IMR-90 (cell line): ENCODE results near the gene MFGE8. TPM values are rescaled to one million over a fixed set of nuclear protein-coding genes. Genes with fewer than 3 reads are reported as not detected.
"Not testable (repeated sequence)": the region's sequence is repeated elsewhere in the genome, so short reads cannot be mapped to it uniquely, and the experiment has no call there.

Source experiments
- ATAC-seq: fragments of 200-7000 bp; cut with Tn5 transposase; 2 replicates; pipeline ENCODE4 v1.9.1; 2020; ENCODE audit warnings: low read depth, mild to moderate bottlenecking, moderate library complexity
- BruUV-seq: library from RNA; stranded (reverse); fragments of 400-500 nt; replicated peaks from 2 replicates; lab custom pipeline; 2021; lab: Mats Ljungman, UMichigan
- CTCF ChIA-PET: fragments of 300-600 bp; formaldehyde crosslinking; extraction: SDS; loops from one replicate; lab custom pipeline; 2021; ENCODE audit warnings: antibody characterized with exemption; lab: Yijun Ruan, JAX
- POLR2A ChIA-PET: fragments of 300-600 bp; sonication (Branson Sonifier 250); formaldehyde crosslinking; loops from one replicate; lab custom pipeline; 2022; ENCODE audit warnings: antibody characterized with exemption; ENCODE audit not compliant: unreplicated experiment; lab: Charles Lee
- DNase-seq: peaks from one replicate; pipeline ENCODE4 v3.0.0; 2013
- H2AFZ ChIP-seq: replicated peaks from 2 replicates; pipeline ENCODE3; 2013; ENCODE audit warnings: low read length, mild to moderate bottlenecking; ENCODE audit not compliant: poor library complexity
- H2AK5ac ChIP-seq: 2 replicates; pipeline ENCODE4 v1.6.1; 2013; ENCODE audit warnings: low read depth, low read length, inconsistent platforms
- H2AK9ac ChIP-seq: replicated peaks from 2 replicates; pipeline ENCODE3; 2013; ENCODE audit warnings: mild to moderate bottlenecking, low read depth, low read length, moderate library complexity; ENCODE audit not compliant: poor library complexity
- H2BK120ac ChIP-seq: 2 replicates; pipeline ENCODE4 v1.6.1; 2013; ENCODE audit warnings: low read depth, low read length, inconsistent platforms
- H2BK15ac ChIP-seq: 3 replicates; pipeline ENCODE4 v1.6.1; 2013; ENCODE audit warnings: low read depth, low read length, inconsistent platforms
- H2BK20ac ChIP-seq: 2 replicates; pipeline ENCODE4 v1.6.1; 2013; ENCODE audit warnings: low read depth, mild to moderate bottlenecking, inconsistent platforms, low read length, moderate library complexity
- H2BK5ac ChIP-seq: 2 replicates; pipeline ENCODE4 v1.6.1; 2013; ENCODE audit warnings: mild to moderate bottlenecking, low read depth, low read length, inconsistent platforms; ENCODE audit not compliant: poor library complexity, severe bottlenecking
- H3K14ac ChIP-seq: replicated peaks from 2 replicates; pipeline ENCODE4 v1.6.1; 2013; ENCODE audit warnings: low read depth, low read length, inconsistent platforms
- H3K18ac ChIP-seq: 2 replicates; pipeline ENCODE4 v1.6.1; 2013; ENCODE audit warnings: low read depth, low read length, control low read depth
- H3K23ac ChIP-seq: 2 replicates; pipeline ENCODE4 v1.6.1; 2013; ENCODE audit warnings: low read depth, low read length, inconsistent platforms
- H3K27ac ChIP-seq: 2 replicates; pipeline ENCODE4 v1.5.1; 2013; ENCODE audit warnings: mild to moderate bottlenecking, control low read depth, low read length; ENCODE audit not compliant: insufficient read depth
- H3K27me3 ChIP-seq: 2 replicates; pipeline ENCODE4 v1.6.1; 2013; ENCODE audit warnings: low read length; ENCODE audit not compliant: control insufficient read depth, insufficient read depth
- H3K36me3 ChIP-seq: 2 replicates; pipeline ENCODE4 v1.6.1; 2013; ENCODE audit warnings: low read length, mixed read lengths; ENCODE audit not compliant: control insufficient read depth, insufficient read depth
- H3K4ac ChIP-seq: 2 replicates; pipeline ENCODE4 v1.6.1; 2013; ENCODE audit warnings: low read depth, low read length, inconsistent platforms
- H3K4me1 ChIP-seq: 2 replicates; pipeline ENCODE4 v1.6.1; 2013; ENCODE audit warnings: low read length, mixed read lengths; ENCODE audit not compliant: control insufficient read depth, insufficient read depth
- H3K4me2 ChIP-seq: 2 replicates; pipeline ENCODE4 v1.6.1; 2013; ENCODE audit warnings: low read depth, mild to moderate bottlenecking, control low read depth, low read length, moderate library complexity
- H3K4me3 ChIP-seq: 2 replicates; pipeline ENCODE4 v1.5.1; 2013; ENCODE audit warnings: low read depth, mild to moderate bottlenecking, control low read depth, low read length, moderate library complexity; ENCODE audit not compliant: insufficient read depth
- H3K56ac ChIP-seq: 2 replicates; pipeline ENCODE4 v1.6.1; 2013; ENCODE audit warnings: low read length, inconsistent platforms; ENCODE audit not compliant: insufficient read depth; ENCODE audit errors: extremely low read depth
- H3K79me1 ChIP-seq, 2 experiments: 2 replicates each; pipeline ENCODE4 v1.6.1; 2013; ENCODE audit warnings: low read length in 2 of 2, inconsistent platforms in 1 of 2, low read depth in 1 of 2
- H3K9ac ChIP-seq: 2 replicates; pipeline ENCODE4 v1.6.1; 2013; ENCODE audit warnings: low read depth, low read length, control low read depth
- H3K9me1 ChIP-seq: 2 replicates; pipeline ENCODE4 v1.6.1; 2013; ENCODE audit warnings: low read length, inconsistent platforms; ENCODE audit not compliant: insufficient read depth
- H3K9me3 ChIP-seq: 2 replicates; pipeline ENCODE4 v1.6.1; 2013; ENCODE audit warnings: low read length; ENCODE audit not compliant: control insufficient read depth, insufficient read depth
- H4K20me1 ChIP-seq: 2 replicates; pipeline ENCODE4 v1.6.1; 2013; ENCODE audit warnings: low read length, inconsistent platforms; ENCODE audit not compliant: insufficient read depth
- H4K5ac ChIP-seq: 2 replicates; pipeline ENCODE4 v1.6.1; 2013; ENCODE audit warnings: mild to moderate bottlenecking, low read depth, low read length, control low read depth
- H4K8ac ChIP-seq, 2 experiments: 2 replicates each; pipeline ENCODE4 v1.6.1; 2013; ENCODE audit warnings: low read depth in 2 of 2, low read length in 2 of 2, control low read depth in 1 of 2, inconsistent platforms in 1 of 2
- H4K91ac ChIP-seq: 2 replicates; pipeline ENCODE4 v1.6.1; 2013; ENCODE audit warnings: low read depth, low read length, inconsistent platforms; ENCODE audit not compliant: insufficient read depth
- WGBS, 2 experiments: methylation state at CpG; one replicate each; pipeline versions ENCODE4 v1.1.5 to v1.1.7; 2013; ENCODE audit warnings: missing lambda C conversion rate in 2 of 2; ENCODE audit not compliant: insufficient read length in 1 of 2; ENCODE audit errors: extremely low coverage in 2 of 2; 5-methylcytosine and 5-hydroxymethylcytosine counted together
- dilution Hi-C: fragments of 300-500 bp; cut with HindIII; formaldehyde crosslinking; loops from one replicate; pipeline ENCODE4 v1.14.3; 2018; ENCODE audit warnings: low sequenced_read_pairs; ENCODE audit not compliant: unreplicated experiment
- in situ Hi-C: fragments of 300-500 bp; cut with MboI; formaldehyde crosslinking; loops from 3 replicates; pipeline ENCODE4 v1.14.3; 2019; ENCODE audit warnings: low sequenced_read_pairs, inconsistent platforms, mixed read lengths
- intact Hi-C: fragments of 100-400 bp; cut with micrococcal nuclease; formaldehyde crosslinking; loops from 2 replicates; pipeline ENCODE4 v1.10.0; 2022
- polyA plus RNA-seq, 3 experiments: library from polyadenylated mRNA; depleted of rRNA; stranded (reverse); fragments of >200 nt; gene quantifications; 2 replicates each; pipeline ENCODE4 v1.2.3, GENCODE V29; 2012; ENCODE audit warnings: low replicate concordance in 1 of 3
- total RNA-seq: library from RNA; depleted of rRNA; stranded (reverse); fragments of >200 nt; gene quantifications from 2 replicates; pipeline ENCODE4 v1.2.3, GENCODE V29; 2012

Gene MFGE8
- total and polyA plus RNA-seq, 2 of the 4 experiments (the other 2 are of a cell fraction): 232 to 1,912 TPM

- H4K5ac ChIP-seq, H3K27ac ChIP-seq, H2AK5ac ChIP-seq, BruUV-seq, H2BK120ac ChIP-seq, H3K56ac ChIP-seq, H4K91ac ChIP-seq, H3K23ac ChIP-seq, CTCF ChIA-PET, H3K36me3 ChIP-seq, H2BK5ac ChIP-seq, H3K9ac ChIP-seq, H2AFZ ChIP-seq, H3K79me1 ChIP-seq, H3K9me1 ChIP-seq, H2AK9ac ChIP-seq, H3K4me2 ChIP-seq, dilution Hi-C loops, ATAC-seq, H4K8ac ChIP-seq, H2BK15ac ChIP-seq, DNase-seq, intact Hi-C loops, POLR2A ChIA-PET, H3K14ac ChIP-seq, in situ Hi-C loops, H3K4ac ChIP-seq, H4K20me1 ChIP-seq, H3K27me3 ChIP-seq, H3K4me3 ChIP-seq, H3K9me3 ChIP-seq, H3K4me1 ChIP-seq, H2BK20ac ChIP-seq, H3K18ac ChIP-seq: not testable (repeated sequence)
- WGBS, 2 experiments: no CpG with 5 or more reads among the region's 2 CpGs
These were observed 12.5 kb upstream of the MFGE8 start for GRCh38 chr15:88925648-88926047.
